Measurements from ENCODE around the gene THTPA.

- TF ChIP-seq EZH2 (IDR thresholded peaks at IDR 0.05; ENCODE audit: low read length, missing control alignments): no peak
- TF ChIP-seq CTCF (conservative IDR thresholded peaks at IDR 0.05 in 1 of 2, IDR thresholded peaks at IDR 0.05 in 1 of 2; ENCODE audit: low read depth in 1 of 2, low read length in 2 of 2): no peak
Measured at GRCh38 chr14:23514644-23514957, 41.5 kb upstream of the THTPA start.

Data from fibroblast of lung (primary cell).